Astrocyte of the spinal cord (primary cell): ENCODE data around the gene BDNF.

Experiments used
- DNase-seq: peaks from one replicate; pipeline ENCODE4 v3.0.0; 2011; ENCODE audit warnings: low read depth, low spot score
- H3K4me3 ChIP-seq: 2 replicates; pipeline ENCODE4 v1.5.1; 2011; ENCODE audit warnings: low read depth, mild to moderate bottlenecking, low read length, moderate library complexity
- in situ Hi-C: cut with HindIII; loops from 2 replicates; pipeline ENCODE4 v1.10.0; 2017; ENCODE audit warnings: low sequenced_read_pairs
- TF ChIP-seq, protein P1 (sequence below): IDR thresholded peaks from 2 replicates; pipeline ENCODE4 v1.5.1; 2012; ENCODE audit warnings: low read depth, mild to moderate bottlenecking, low read length, inconsistent platforms

Gene BDNF

DNA sequence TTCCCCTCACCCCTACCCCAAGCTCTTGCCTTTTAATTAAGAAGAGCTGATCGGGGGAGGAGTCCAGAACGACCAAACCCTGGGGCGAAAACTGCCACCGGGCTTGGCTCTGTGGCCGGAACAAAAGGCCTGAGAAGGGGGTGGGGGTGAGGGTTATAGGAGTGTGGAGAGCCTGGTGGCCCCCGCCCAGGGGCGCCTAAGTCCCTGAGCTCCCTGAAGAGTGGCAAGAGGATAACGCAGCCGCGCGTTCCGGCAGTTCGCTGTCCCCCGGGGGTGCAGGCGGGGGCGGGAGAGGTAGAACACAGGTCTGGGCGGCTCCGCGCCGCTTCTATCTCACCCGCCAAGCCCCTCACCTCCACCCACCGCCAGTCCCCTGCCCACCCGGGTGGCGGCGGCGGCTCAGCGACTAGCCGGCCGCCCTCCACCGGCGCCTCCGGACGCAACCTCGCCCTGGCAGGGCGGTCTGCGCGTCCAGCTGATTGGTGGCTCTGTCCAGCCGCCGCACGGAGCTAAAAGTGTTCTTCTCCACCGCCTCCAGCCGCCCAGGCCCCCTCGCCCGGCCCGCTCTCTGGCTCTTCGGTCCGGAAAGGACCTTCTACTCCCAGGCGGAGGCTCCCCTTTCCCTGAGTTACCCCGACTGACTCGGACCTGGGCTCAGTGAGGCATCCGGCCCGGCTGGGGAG, 18.7 kb upstream of the BDNF start:
- TF ChIP-seq, protein P1, sequence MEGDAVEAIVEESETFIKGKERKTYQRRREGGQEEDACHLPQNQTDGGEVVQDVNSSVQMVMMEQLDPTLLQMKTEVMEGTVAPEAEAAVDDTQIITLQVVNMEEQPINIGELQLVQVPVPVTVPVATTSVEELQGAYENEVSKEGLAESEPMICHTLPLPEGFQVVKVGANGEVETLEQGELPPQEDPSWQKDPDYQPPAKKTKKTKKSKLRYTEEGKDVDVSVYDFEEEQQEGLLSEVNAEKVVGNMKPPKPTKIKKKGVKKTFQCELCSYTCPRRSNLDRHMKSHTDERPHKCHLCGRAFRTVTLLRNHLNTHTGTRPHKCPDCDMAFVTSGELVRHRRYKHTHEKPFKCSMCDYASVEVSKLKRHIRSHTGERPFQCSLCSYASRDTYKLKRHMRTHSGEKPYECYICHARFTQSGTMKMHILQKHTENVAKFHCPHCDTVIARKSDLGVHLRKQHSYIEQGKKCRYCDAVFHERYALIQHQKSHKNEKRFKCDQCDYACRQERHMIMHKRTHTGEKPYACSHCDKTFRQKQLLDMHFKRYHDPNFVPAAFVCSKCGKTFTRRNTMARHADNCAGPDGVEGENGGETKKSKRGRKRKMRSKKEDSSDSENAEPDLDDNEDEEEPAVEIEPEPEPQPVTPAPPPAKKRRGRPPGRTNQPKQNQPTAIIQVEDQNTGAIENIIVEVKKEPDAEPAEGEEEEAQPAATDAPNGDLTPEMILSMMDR = no peak
- in situ Hi-C loops = loop anchor here (25.0 kb wide), 1 partner anchor 1618 kb away; no protein-coding TSS in a partner anchor
- peak overlapping the region; percentile 67 for H3K4me3 ChIP-seq
- peak; percentile 72 for DNase-seq

DNA sequence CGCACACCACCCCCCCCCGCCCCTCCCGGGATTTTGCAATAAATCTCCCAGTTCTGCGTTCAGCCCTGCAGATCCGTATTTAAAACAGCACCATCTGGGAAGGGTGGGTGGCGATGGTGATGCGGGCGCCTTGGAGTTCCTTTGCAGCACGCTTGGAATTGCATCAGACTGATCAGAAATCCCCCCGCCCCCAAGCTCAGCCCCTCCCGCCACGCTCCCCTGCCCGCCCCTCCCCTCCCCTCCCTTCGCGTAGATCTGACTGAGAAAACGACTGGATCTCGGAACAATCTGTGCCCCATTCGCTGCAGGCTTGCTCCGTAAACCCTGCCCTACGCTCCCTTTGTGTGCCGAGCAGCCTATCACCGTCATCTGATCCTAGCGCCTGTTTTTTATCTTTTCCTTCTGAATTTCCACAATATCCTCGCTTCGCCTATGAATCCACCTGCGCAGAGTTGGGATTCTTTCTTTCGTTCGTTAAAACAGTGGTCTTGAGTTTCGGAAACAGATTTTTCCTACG, 18.1 kb upstream of the BDNF start:
- peak overlapping the region; percentile 67 for H3K4me3 ChIP-seq
- in situ Hi-C loops = loop anchor here (25.0 kb wide), 1 partner anchor 1619 kb away; no protein-coding TSS in a partner anchor
- DNase-seq = peak; percentile 95
- TF ChIP-seq, protein P1 = no peak

DNA sequence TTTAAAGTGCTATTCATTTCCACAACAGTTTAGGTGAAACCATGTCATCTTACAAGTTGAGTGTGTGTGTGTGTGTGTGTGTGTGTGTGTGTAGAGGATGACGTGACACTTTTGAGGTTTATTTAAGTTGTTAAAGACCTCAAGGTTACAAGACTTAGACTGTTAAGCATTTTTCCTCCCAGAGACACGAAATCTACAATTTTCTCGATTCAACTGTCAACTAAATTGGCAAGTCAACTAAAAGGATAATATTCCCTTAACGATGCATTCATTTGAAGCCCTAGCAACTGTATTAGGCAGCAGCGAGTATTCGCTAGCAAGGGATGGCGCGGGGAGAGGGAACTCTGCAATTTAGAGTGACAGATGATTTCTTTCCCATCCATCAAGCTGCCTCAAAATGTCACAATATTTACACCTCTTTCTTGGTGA, 17.6 kb upstream of the BDNF start:
- in situ Hi-C loops = loop anchor here (25.0 kb wide), 1 partner anchor 1619 kb away; no protein-coding TSS in a partner anchor
- TF ChIP-seq, protein P1 = no peak
- peak overlapping the region; percentile 67 for H3K4me3 ChIP-seq
- peak; percentile 62 for DNase-seq

DNA sequence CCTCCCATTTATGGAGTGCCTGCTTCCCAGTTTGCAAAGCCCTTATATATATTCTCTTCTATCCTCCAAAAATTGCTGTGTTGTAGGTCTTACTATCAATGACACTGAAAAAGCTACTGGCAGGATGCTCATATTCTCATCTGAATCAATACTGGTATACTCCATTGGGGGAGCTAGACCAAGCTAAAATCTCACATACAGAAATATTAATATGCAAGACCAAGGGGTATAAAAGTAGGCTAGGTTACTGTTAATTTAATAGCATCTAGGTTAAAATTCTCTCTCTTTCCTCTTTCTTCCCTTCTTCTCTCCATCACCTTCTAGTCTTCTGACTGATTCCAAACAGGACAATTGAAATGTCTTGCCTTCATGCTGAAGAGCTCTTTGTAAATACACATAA, 17.1 kb upstream of the BDNF start:
- in situ Hi-C loops = loop anchor here (25.0 kb wide), 1 partner anchor 1620 kb away; no protein-coding TSS in a partner anchor
- TF ChIP-seq, protein P1 = peak; percentile 49
- no peak overlapping the region for H3K4me3 ChIP-seq
- DNase-seq = peak; percentile 57

DNA sequence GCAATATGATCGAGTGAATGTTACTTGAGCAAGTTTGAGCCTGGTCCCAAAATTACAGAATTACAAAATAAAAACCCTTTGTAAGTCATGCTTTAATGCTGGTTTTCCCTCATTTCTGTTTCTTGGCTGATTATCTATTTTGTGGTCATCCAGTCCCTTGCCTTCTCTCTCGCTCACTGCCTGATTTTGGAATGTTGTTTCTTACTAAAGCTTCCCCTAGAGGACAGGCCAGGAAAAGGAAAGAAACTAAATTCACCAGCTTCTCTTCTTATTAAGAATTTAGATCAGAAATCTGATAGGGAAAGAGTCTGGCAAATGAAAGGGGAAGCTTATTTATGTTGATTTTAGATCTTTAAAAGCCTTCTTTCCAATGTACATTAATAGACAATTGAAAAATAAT, 16.6 kb upstream of the BDNF start:
- H3K4me3 ChIP-seq = no peak overlapping the region
- peak; percentile 62 for DNase-seq
- TF ChIP-seq, protein P1 = peak; percentile 41
- in situ Hi-C loops = loop anchor here (25.0 kb wide), 1 partner anchor 1620 kb away; no protein-coding TSS in a partner anchor

DNA sequence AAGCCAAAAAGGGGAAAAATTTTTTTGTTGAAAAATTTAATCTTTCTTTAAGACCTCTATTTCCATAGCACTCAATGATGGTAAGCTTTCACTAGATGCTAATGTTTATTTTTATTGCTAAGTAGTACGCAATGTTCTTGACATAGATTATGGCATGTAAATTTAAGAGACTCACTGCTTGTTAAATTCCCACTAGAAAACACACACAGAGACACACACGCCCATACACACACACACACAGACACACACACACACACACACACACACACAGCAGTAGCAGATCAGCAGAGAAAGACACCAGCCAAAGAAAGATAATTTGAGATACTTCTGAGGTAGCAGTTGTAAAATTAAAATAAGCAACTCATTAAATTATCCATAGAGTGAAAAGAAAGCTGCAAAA, 16.0 kb upstream of the BDNF start:
- in situ Hi-C loops = loop anchor here (25.0 kb wide), 1 partner anchor 1621 kb away; no protein-coding TSS in a partner anchor
- DNase-seq = no peak
- no peak overlapping the region for H3K4me3 ChIP-seq
- TF ChIP-seq, protein P1 = no peak
